ENCODE data around the gene KLHL28.

The KLHL28 gene

DNA sequence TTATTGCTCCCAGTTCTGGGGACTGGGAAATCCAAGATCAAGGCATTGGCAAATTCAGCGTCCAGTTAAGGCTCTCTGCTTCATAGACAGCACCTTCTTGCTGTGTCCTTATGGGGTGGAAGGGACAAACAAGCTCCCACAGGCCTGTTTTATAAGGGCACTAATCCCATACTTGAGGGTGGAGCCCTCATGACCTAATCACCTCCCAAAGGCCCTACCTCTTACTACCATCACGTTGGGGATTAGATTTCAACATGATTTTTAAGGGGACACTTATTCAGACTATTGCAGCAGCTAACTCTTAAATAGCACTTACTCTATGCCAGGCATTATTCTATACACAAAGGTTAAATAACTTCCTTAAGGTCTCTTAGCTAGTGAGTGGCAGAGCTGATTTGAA, 17.5 kb upstream of the KLHL28 start:
- Histone ChIP-seq H3K4me1 (ENCODE audit: control insufficient read depth, insufficient read depth, low read length) (peaks cover 6% of the 10 kb centered on the region), H3K4me3 (ENCODE audit: low read length) (no peak overlapping the region), H3K27me3 (replicated peaks; ENCODE audit: control insufficient read depth, insufficient read depth, low read length) (no peaks in the 10 kb centered on the region), H3K36me3 (ENCODE audit: control insufficient read depth, insufficient read depth, low read length, severe bottlenecking) (no peaks in the 10 kb centered on the region), H3K9me3 (ENCODE audit: control insufficient read depth, low read length) (no peaks in the 10 kb centered on the region), H3K9ac (ENCODE audit: low read length) (no peak overlapping the region)
- DNase-seq (ENCODE audit: low read depth): no peak

DNA sequence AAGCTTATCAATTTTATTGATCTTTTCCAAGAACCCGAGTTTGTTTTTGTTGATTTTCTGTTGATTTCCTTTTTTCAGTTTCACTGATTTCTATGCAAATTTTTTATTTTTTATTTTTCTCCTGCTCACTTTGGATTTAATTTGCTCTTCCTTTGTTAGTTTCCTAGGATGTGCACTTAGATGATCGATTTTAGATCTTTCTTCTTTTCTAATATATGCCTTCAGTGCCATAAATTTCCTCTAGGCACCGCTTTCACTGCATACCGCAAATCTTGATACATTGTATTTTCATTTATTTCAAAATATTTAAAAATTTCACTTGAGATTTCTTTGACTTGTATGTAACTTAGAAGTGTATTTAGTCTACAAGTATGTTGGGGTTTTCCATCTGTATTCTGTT, 9.7 kb upstream of the KLHL28 start:
- peaks cover 15% of the 10 kb centered on the region for H3K4me1 ChIP-seq (ENCODE audit: control insufficient read depth, insufficient read depth, low read length)

DNA sequence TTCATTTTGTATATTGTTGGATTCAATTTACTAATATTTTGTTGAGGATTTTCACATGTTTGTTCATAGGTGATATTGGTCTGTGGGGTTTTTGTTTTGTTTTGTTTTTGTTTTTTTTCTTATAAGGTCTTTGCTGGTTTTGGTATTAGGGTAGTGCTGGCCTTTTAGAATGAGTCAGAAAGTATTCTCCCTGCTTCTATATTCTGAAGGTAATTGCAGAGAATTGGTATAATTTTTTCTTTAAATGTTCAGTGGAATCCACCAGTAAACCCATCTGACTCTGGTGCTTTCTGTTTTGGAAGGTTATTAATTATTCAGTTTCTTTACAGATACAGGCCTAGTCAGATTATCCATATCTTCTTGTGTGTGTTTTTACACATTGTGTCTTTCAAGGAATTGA, 9.2 kb upstream of the KLHL28 start:
- Histone ChIP-seq H3K9ac (ENCODE audit: low read length) (no peak overlapping the region), H3K27me3 (replicated peaks; ENCODE audit: control insufficient read depth, insufficient read depth, low read length) (no peaks in the 10 kb centered on the region), H3K4me3 (ENCODE audit: low read length) (no peak overlapping the region), H3K9me3 (ENCODE audit: control insufficient read depth, low read length) (no peaks in the 10 kb centered on the region), H3K4me1 (ENCODE audit: control insufficient read depth, insufficient read depth, low read length) (peaks cover 15% of the 10 kb centered on the region), H3K36me3 (ENCODE audit: control insufficient read depth, insufficient read depth, low read length, severe bottlenecking) (no peaks in the 10 kb centered on the region)
- no peak for DNase-seq (ENCODE audit: low read depth)

More for the DNA sequence above, 9.7 kb upstream of the KLHL28 start:
- H3K27me3 ChIP-seq (replicated peaks; ENCODE audit: control insufficient read depth, insufficient read depth, low read length): no peaks in the 10 kb centered on the region
- H3K9me3 ChIP-seq (ENCODE audit: control insufficient read depth, low read length): no peaks in the 10 kb centered on the region
- no peaks in the 10 kb centered on the region for H3K36me3 ChIP-seq (ENCODE audit: control insufficient read depth, insufficient read depth, low read length, severe bottlenecking)
- H3K9ac ChIP-seq (ENCODE audit: low read length): no peak overlapping the region
- no peak overlapping the region for H3K4me3 ChIP-seq (ENCODE audit: low read length)
- DNase-seq (ENCODE audit: low read depth): no peak

DNA sequence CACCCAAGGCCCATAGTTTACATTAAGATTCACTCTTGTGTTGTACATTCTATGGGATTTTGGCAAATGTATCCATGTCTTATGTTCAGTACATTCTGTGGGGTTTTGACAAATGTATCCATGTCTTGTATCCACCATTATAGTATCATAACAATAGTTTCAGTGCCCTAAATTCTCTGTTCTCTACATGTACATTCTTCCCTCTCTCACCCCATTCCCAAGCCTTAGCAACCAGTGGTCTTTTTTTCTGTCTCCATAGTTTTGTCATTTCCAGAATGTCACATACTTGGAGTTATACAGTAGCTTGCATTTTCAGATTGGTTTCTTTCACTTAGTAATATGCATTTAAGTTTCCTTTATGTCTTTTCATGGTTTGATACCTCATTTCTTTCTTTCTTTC, 7.0 kb upstream of the KLHL28 start:
- Histone ChIP-seq H3K9me3 (ENCODE audit: control insufficient read depth, low read length) (no peaks in the 10 kb centered on the region), H3K4me3 (ENCODE audit: low read length) (no peak overlapping the region), H3K9ac (ENCODE audit: low read length) (no peak overlapping the region), H3K36me3 (ENCODE audit: control insufficient read depth, insufficient read depth, low read length, severe bottlenecking) (no peaks in the 10 kb centered on the region), H3K4me1 (ENCODE audit: control insufficient read depth, insufficient read depth, low read length) (peaks cover 24% of the 10 kb centered on the region), H3K27me3 (replicated peaks; ENCODE audit: control insufficient read depth, insufficient read depth, low read length) (no peaks in the 10 kb centered on the region)
- DNase-seq (ENCODE audit: low read depth): no peak

DNA sequence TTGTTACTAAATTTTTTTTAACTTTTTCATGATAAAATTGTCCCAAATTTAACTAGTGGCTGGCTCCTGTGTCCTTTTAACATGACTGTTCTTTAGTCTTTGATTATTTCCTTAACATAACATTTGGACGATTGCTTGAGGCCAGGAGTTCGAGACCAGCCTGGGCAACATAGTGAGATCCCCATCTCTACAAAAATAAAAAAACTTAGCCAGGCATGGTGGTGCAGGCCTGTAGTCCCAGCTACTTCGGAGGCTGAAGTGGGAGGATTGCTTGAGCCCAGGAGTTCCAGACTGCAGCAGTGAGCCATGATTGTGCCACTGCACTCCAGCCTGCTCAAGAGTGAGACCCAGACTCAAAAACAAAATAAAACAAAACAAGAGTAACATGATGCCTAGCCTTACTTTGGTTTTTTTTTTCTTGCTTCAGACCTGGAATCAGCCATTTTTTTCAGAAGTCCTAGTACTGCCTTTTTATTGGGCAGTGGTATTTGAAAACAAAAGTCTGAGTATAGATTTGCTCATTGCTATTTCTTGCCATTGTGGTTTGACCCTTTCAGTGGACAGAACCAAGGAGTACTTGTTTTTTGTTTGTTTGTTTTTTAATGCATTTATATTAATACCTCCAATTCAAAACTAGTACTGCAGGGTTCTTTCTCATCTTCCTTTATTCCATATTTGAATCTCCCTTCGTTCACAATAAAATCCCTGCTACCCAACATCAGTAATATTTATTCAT, 5.0 kb upstream of the KLHL28 start:
- Histone ChIP-seq H3K36me3 (ENCODE audit: control insufficient read depth, insufficient read depth, low read length, severe bottlenecking) (no peaks in the 10 kb centered on the region), H3K9me3 (ENCODE audit: control insufficient read depth, low read length) (no peaks in the 10 kb centered on the region), H3K27me3 (replicated peaks; ENCODE audit: control insufficient read depth, insufficient read depth, low read length) (no peaks in the 10 kb centered on the region), H3K4me1 (ENCODE audit: control insufficient read depth, insufficient read depth, low read length) (peaks cover 29% of the 10 kb centered on the region), H3K4me3 (ENCODE audit: low read length) (peak overlapping the region; percentile 95), H3K9ac (ENCODE audit: low read length) (no peak overlapping the region)
- DNase-seq (ENCODE audit: low read depth): no peak

DNA sequence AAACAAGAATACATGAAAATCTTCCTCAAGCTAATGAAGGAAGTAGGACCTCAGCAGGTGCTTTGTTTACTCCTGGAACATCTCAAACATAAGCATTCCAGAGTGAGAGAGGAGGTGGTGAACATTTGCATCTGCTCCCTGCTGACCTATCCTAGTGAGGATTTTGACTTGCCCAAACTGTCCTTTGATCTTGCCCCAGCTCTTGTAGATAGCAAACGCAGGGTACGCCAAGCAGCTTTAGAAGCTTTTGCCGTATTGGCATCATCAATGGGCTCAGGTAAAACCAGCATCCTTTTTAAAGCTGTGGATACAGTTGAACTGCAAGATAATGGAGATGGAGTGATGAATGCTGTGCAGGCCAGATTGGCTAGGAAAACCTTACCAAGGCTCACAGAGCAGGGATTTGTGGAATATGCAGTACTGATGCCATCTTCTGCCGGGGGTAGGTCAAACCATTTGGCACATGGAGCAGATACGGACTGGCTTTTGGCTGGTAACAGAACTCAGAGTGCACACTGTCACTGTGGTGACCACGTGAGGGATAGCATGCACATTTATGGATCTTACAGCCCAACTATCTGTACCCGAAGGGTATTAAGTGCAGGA, 2.1 kb upstream of the KLHL28 start:
- Histone ChIP-seq H3K9me3 (ENCODE audit: control insufficient read depth, low read length) (no peaks in the 10 kb centered on the region), H3K27me3 (replicated peaks; ENCODE audit: control insufficient read depth, insufficient read depth, low read length) (no peaks in the 10 kb centered on the region), H3K4me1 (ENCODE audit: control insufficient read depth, insufficient read depth, low read length) (peaks cover 44% of the 10 kb centered on the region), H3K36me3 (ENCODE audit: control insufficient read depth, insufficient read depth, low read length, severe bottlenecking) (no peaks in the 10 kb centered on the region), H3K9ac (ENCODE audit: low read length) (peak overlapping the region; percentile 90), H3K4me3 (ENCODE audit: low read length) (peak overlapping the region; percentile 95)
- no peak for DNase-seq (ENCODE audit: low read depth)

DNA sequence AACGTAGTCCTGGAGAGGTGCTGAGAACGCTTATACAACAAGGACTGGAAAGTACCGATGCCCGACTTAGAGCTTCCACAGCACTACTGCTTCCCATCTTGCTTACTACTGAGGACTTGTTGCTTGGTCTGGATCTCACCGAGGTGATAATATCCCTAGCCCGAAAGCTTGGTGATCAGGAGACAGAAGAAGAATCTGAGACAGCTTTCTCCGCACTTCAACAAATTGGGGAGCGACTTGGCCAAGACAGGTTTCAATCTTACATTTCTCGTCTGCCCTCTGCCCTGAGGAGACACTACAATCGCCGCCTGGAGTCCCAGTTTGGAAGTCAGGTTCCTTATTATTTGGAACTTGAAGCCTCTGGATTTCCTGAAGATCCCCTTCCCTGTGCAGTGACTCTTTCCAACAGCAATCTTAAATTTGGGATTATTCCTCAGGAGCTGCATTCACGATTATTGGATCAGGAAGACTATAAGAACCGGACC, 1.3 kb upstream of the KLHL28 start:
- Histone ChIP-seq H3K4me1 (ENCODE audit: control insufficient read depth, insufficient read depth, low read length) (peaks cover 48% of the 10 kb centered on the region), H3K9me3 (ENCODE audit: control insufficient read depth, low read length) (no peaks in the 10 kb centered on the region), H3K27me3 (replicated peaks; ENCODE audit: control insufficient read depth, insufficient read depth, low read length) (no peaks in the 10 kb centered on the region), H3K36me3 (ENCODE audit: control insufficient read depth, insufficient read depth, low read length, severe bottlenecking) (no peaks in the 10 kb centered on the region), H3K9ac (ENCODE audit: low read length) (peak overlapping the region; percentile 90), H3K4me3 (ENCODE audit: low read length) (peak overlapping the region; percentile 95)
- peak; percentile 41 for DNase-seq (ENCODE audit: low read depth)

DNA sequence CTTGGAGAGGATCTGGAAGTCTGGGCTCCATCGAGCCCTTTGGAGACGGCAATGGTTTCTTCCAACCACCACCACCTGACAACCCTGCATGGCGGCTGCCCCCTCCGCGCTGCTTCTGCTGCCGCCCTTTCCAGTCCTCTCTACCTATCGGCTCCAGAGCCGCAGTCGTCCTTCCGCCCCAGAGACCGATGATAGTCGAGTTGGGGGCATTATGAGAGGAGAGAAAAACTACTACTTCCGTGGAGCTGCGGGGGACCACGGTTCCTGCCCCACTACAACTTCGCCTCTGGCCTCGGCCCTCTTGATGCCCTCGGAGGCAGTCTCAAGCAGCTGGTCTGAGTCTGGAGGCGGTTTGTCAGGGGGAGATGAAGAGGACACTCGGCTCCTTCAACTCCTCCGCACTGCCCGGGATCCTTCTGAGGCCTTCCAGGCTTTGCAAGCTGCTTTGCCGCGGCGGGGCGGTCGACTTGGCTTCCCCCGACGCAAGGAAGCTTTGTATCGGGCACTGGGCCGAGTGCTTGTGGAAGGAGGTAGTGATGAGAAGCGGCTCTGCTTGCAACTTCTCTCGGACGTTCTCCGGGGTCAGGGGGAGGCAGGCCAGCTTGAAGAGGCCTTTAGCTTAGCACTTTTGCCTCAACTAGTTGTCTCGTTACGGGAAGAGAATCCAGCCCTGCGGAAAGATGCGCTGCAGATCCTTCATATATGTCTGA, 742 bp upstream of the KLHL28 start:
- Histone ChIP-seq H3K9me3 (ENCODE audit: control insufficient read depth, low read length) (no peaks in the 10 kb centered on the region), H3K4me1 (ENCODE audit: control insufficient read depth, insufficient read depth, low read length) (peaks cover 44% of the 10 kb centered on the region), H3K27me3 (replicated peaks; ENCODE audit: control insufficient read depth, insufficient read depth, low read length) (no peaks in the 10 kb centered on the region), H3K9ac (ENCODE audit: low read length) (peak overlapping the region; percentile 90), H3K4me3 (ENCODE audit: low read length) (peak overlapping the region; percentile 95), H3K36me3 (ENCODE audit: control insufficient read depth, insufficient read depth, low read length, severe bottlenecking) (no peaks in the 10 kb centered on the region)
- DNase-seq (ENCODE audit: low read depth): peak; percentile 73

DNA sequence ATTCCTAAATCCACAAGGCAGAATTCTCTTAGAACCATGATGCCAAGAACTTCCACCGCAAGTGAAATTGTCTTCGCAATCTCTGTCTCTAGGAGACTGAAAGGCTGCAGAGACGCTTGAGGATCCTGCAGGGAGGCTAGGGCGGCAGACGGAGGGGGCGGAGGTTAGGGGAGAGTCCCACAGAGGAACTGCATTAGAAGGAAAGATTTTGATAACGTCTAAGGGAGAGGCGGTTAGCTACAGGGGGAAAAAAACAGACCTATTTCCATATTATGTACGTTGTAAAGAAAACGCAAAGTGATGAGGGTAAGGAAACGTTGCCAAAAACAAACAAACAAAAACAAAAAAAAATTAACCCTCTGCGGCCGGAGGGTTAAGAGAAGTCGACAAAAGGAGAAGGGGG, 595 bp downstream of the KLHL28 start:
- H3K4me3 ChIP-seq (ENCODE audit: low read length): peak overlapping the region; percentile 95
- H3K36me3 ChIP-seq (ENCODE audit: control insufficient read depth, insufficient read depth, low read length, severe bottlenecking): no peaks in the 10 kb centered on the region
- peak; percentile 88 for DNase-seq (ENCODE audit: low read depth)

DNA sequence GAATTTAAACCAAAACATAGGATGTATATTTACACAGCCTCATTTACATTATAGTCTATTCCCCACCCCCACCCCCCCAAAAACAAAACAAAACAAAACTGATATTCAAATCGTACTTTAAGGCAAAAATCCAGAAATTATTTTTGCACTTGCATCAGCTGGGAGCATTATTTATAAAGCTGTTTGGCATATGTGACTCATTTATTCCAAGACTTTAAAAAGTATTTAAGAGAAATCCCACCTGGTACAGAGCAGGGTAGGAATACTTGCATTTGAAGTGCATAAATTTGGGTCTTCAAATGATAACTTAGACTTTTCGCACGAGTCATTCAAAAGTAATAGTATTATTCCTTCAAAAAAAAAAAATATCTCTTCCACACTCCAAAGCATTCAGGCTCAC, 1.1 kb downstream of the KLHL28 start:
- no peaks in the 10 kb centered on the region for H3K9me3 ChIP-seq (ENCODE audit: control insufficient read depth, low read length)
- H3K27me3 ChIP-seq (replicated peaks; ENCODE audit: control insufficient read depth, insufficient read depth, low read length): no peaks in the 10 kb centered on the region
- peak overlapping the region; percentile 95 for H3K4me3 ChIP-seq (ENCODE audit: low read length)
- no peaks in the 10 kb centered on the region for H3K36me3 ChIP-seq (ENCODE audit: control insufficient read depth, insufficient read depth, low read length, severe bottlenecking)
- peaks cover 34% of the 10 kb centered on the region for H3K4me1 ChIP-seq (ENCODE audit: control insufficient read depth, insufficient read depth, low read length)
- peak overlapping the region; percentile 94 for H3K9ac ChIP-seq (ENCODE audit: low read length)
- DNase-seq (ENCODE audit: low read depth): peak; percentile 60

More for the DNA sequence above, 595 bp downstream of the KLHL28 start:
- Histone ChIP-seq H3K9me3 (ENCODE audit: control insufficient read depth, low read length) (no peaks in the 10 kb centered on the region), H3K27me3 (replicated peaks; ENCODE audit: control insufficient read depth, insufficient read depth, low read length) (no peaks in the 10 kb centered on the region), H3K4me1 (ENCODE audit: control insufficient read depth, insufficient read depth, low read length) (peaks cover 34% of the 10 kb centered on the region), H3K9ac (ENCODE audit: low read length) (peak overlapping the region; percentile 94)

DNA sequence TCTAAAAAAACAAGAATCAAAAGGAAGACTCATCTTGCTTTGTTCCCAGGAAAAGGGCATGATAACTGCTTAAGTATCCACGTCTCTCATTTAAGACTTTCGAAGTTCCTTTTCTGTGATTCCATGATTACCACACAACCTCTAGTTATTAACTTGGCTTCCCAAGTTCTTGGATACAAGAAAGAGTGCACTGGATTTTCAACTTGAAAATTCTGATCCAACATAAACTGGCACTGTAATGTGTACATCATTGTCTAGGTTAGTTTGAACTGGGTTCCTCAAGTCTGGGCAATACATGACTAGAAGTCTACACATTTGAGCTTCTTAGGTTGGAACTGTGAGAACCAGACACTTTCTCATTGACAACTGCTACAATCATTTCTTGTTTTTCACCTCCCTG, 1.6 kb downstream of the KLHL28 start:
- Histone ChIP-seq H3K9ac (ENCODE audit: low read length) (peak overlapping the region; percentile 94), H3K27me3 (replicated peaks; ENCODE audit: control insufficient read depth, insufficient read depth, low read length) (no peaks in the 10 kb centered on the region), H3K36me3 (ENCODE audit: control insufficient read depth, insufficient read depth, low read length, severe bottlenecking) (no peaks in the 10 kb centered on the region), H3K4me3 (ENCODE audit: low read length) (peak overlapping the region; percentile 95), H3K4me1 (ENCODE audit: control insufficient read depth, insufficient read depth, low read length) (peaks cover 30% of the 10 kb centered on the region), H3K9me3 (ENCODE audit: control insufficient read depth, low read length) (no peaks in the 10 kb centered on the region)
- DNase-seq (ENCODE audit: low read depth): peak; percentile 46
